PC-9 (cell line): ENCODE data around the gene MYO1C. TPM values are rescaled to one million over a fixed set of nuclear protein-coding genes. Genes with fewer than 3 reads are reported as not detected.

ENCODE experiments used
- BruUV-seq: library from RNA; stranded (reverse); fragments of 400-500 nt; replicated peaks from 2 replicates; lab custom pipeline; 2021; lab: Mats Ljungman, UMichigan
- CTCF ChIA-PET: fragments of 300-600 bp; sonication (Branson Sonifier 250); formaldehyde crosslinking; loops from one replicate; lab custom pipeline; 2022; ENCODE audit warnings: antibody characterized with exemption; lab: Charles Lee
- POLR2A ChIA-PET: fragments of 300-600 bp; sonication (Branson Sonifier 250); formaldehyde crosslinking; loops from one replicate; lab custom pipeline; 2022; ENCODE audit warnings: antibody characterized with exemption; ENCODE audit not compliant: unreplicated experiment; lab: Charles Lee
- DNase-seq, 2 experiments: peaks; one replicate each; pipeline versions ENCODE4 v3.0.0 to v3.0.0-alpha.2; 2015 to 2022; ENCODE audit warnings: mixed read lengths in 1 of 2
- H2AFZ ChIP-seq: fragments of 200-600 bp; sonication (generic); 2 replicates; pipeline ENCODE4 v1.8.1; 2017; ENCODE audit warnings: antibody characterized with exemption
- H3F3A ChIP-seq: fragments of 200-600 bp; sonication (generic); 2 replicates; pipeline ENCODE4 v1.8.1; 2017; ENCODE audit warnings: antibody characterized with exemption, mild to moderate bottlenecking, low read depth; ENCODE audit not compliant: insufficient read depth
- H3K27ac ChIP-seq: fragments of 200-600 bp; sonication (generic); 2 replicates; pipeline ENCODE4 v1.6.1; 2016; ENCODE audit warnings: mixed run types
- H3K27me3 ChIP-seq: fragments of 200-600 bp; sonication (generic); 2 replicates; pipeline ENCODE4 v1.6.1; 2016; ENCODE audit warnings: low read depth, mixed run types; ENCODE audit not compliant: insufficient read depth
- H3K36me3 ChIP-seq: fragments of 200-600 bp; sonication (generic); 2 replicates; pipeline ENCODE4 v1.6.1; 2016; ENCODE audit warnings: low read depth, mixed run types
- H3K4me1 ChIP-seq: fragments of 200-600 bp; sonication (generic); replicated peaks from 2 replicates; pipeline ENCODE4 v1.6.1; 2016; ENCODE audit warnings: mixed run types; ENCODE audit not compliant: insufficient read depth
- H3K4me2 ChIP-seq: fragments of 200-600 bp; sonication (generic); 2 replicates; pipeline ENCODE4 v1.6.1; 2017; ENCODE audit warnings: mixed run types
- H3K4me3 ChIP-seq: fragments of 200-600 bp; sonication (generic); 2 replicates; pipeline ENCODE4 v1.6.1; 2016; ENCODE audit warnings: mixed run types
- H3K79me2 ChIP-seq: fragments of 200-600 bp; sonication (generic); 2 replicates; pipeline ENCODE4 v1.6.1; 2017; ENCODE audit warnings: low read depth, mixed run types
- H3K9me2 ChIP-seq: fragments of 200-600 bp; sonication (generic); 2 replicates; pipeline ENCODE4 v1.8.1; 2017; ENCODE audit warnings: mild to moderate bottlenecking; ENCODE audit not compliant: insufficient read depth
- H3K9me3 ChIP-seq: fragments of 200-600 bp; sonication (generic); 2 replicates; pipeline ENCODE4 v1.8.1; 2016; ENCODE audit warnings: low read depth; ENCODE audit not compliant: insufficient read depth
- H4K20me1 ChIP-seq: fragments of 200-600 bp; sonication (generic); 2 replicates; pipeline ENCODE4 v1.8.1; 2017; ENCODE audit not compliant: insufficient read depth
- CTCF ChIP-seq: fragments of 200-600 bp; sonication (generic); conservative IDR thresholded peaks from 2 replicates; pipeline ENCODE4 v1.6.1; 2017; ENCODE audit warnings: mixed run types, antibody characterized with exemption, mild to moderate bottlenecking, moderate library complexity
- EZH2 ChIP-seq: fragments of 200-600 bp; sonication (generic); IDR thresholded peaks from 2 replicates; pipeline ENCODE4 v1.8.0; 2017; ENCODE audit warnings: antibody characterized with exemption, low read depth
- intact Hi-C: fragments of 100-400 bp; cut with micrococcal nuclease; formaldehyde crosslinking; loops from one replicate; pipeline ENCODE4 v1.10.0; 2022; ENCODE audit not compliant: unreplicated experiment
- total RNA-seq: library from RNA; stranded (reverse); gene quantifications from 2 replicates; pipeline ENCODE4 v1.2.3, GENCODE V29; 2021

MYO1C gene
- total RNA-seq, 1 experiment from 2014 or later, result 237 TPM

- Histone ChIP-seq H3K36me3 (no peaks in the 10 kb centered on the region), H2AFZ (no peak overlapping the region), H3K9me3 (no peaks in the 10 kb centered on the region), H3K4me3 (no peak overlapping the region), H4K20me1 (no peaks in the 10 kb centered on the region), H3F3A (peaks cover 16% of the 10 kb centered on the region; the same call in 1 of the 2 replicates), H3K9me2 (no peaks in the 10 kb centered on the region), H3K4me2 (no peak overlapping the region), H3K79me2 (no peaks in the 10 kb centered on the region), H3K4me1 (no peaks in the 10 kb centered on the region), H3K27me3 (no peaks in the 10 kb centered on the region), H3K27ac (no peak overlapping the region)
- ChIA-PET POLR2A (interaction anchor here (1.0 kb wide), 1 partner anchor 18 kb away, joined by 5 read pairs; no protein-coding TSS in a partner anchor), CTCF (no interaction called here)
- no peak for TF ChIP-seq EZH2
- TF ChIP-seq CTCF, result no peak
- no peak for DNase-seq
- no TSS peak for BruUV-seq
- intact Hi-C loops, result no loop called here
Observed at GRCh38 chr17:1497831-1498230, 5.3 kb upstream of the MYO1C start.

- H3K27ac ChIP-seq, result no peak overlapping the region
- no peaks in the 10 kb centered on the region for H3K36me3 ChIP-seq
- H2AFZ ChIP-seq, result no peak overlapping the region
- H3K4me2 ChIP-seq, result no peak overlapping the region
- no peaks in the 10 kb centered on the region for H3K9me2 ChIP-seq
- no peaks in the 10 kb centered on the region for H3K9me3 ChIP-seq
- no peak for TF ChIP-seq CTCF
- TF ChIP-seq EZH2, result no peak
- no peaks in the 10 kb centered on the region for H3K79me2 ChIP-seq
- no peak overlapping the region for H3K4me3 ChIP-seq
- intact Hi-C loops, result no loop called here
- peaks cover 22% of the 10 kb centered on the region; the same call in 1 of the 2 replicates for H3F3A ChIP-seq
- H4K20me1 ChIP-seq, result no peaks in the 10 kb centered on the region
- ChIA-PET POLR2A (no interaction called here), CTCF (no interaction called here)
- no TSS peak for BruUV-seq
- H3K27me3 ChIP-seq, result no peaks in the 10 kb centered on the region
- no peak for DNase-seq
- H3K4me1 ChIP-seq, result peaks cover 2% of the 10 kb centered on the region; the same call in 1 of the 2 replicates
Observed at GRCh38 chr17:1496869-1497268, 4.4 kb upstream of the MYO1C start.

- peaks cover 24% of the 10 kb centered on the region; the same call in 1 of the 2 replicates for H3F3A ChIP-seq
- no peak overlapping the region for H2AFZ ChIP-seq
- H3K4me1 ChIP-seq, result peaks cover 7% of the 10 kb centered on the region; the same call in 1 of the 2 replicates
- POLR2A ChIA-PET, result interaction anchor here (0.7 kb wide), 1 partner anchor 20 kb away, joined by 3 read pairs; no protein-coding TSS in a partner anchor
- TF ChIP-seq EZH2, result no peak
- TF ChIP-seq CTCF, result no peak
- H3K9me3 ChIP-seq, result no peaks in the 10 kb centered on the region
- no peaks in the 10 kb centered on the region for H4K20me1 ChIP-seq
- no peak overlapping the region for H3K4me2 ChIP-seq
- CTCF ChIA-PET, result no interaction called here
- H3K36me3 ChIP-seq, result no peaks in the 10 kb centered on the region
- peaks cover 5% of the 10 kb centered on the region; the same call in 1 of the 2 replicates for H3K79me2 ChIP-seq
- no peaks in the 10 kb centered on the region for H3K27me3 ChIP-seq
- intact Hi-C loops, result no loop called here
- BruUV-seq, result no TSS peak
- peak; percentile 17 to 37 for DNase-seq
- H3K9me2 ChIP-seq, result no peaks in the 10 kb centered on the region
- no peak overlapping the region for H3K4me3 ChIP-seq
- H3K27ac ChIP-seq, result no peak overlapping the region
Observed at GRCh38 chr17:1495265-1495989, 2.9 kb upstream of the MYO1C start.
